H1 (cell line): ENCODE measurements around the gene SMAD7. TPM values are rescaled to one million over a fixed set of nuclear protein-coding genes. Genes with fewer than 3 reads are reported as not detected.

Experiments used
- JUN ChIP-seq: IDR thresholded peaks from 2 replicates; pipeline ENCODE4 v1.6.1; 2011; ENCODE audit warnings: low read depth, mild to moderate bottlenecking, improper control_type of control experiment, low read length
- MAFK ChIP-seq: IDR thresholded peaks from 2 replicates; pipeline ENCODE4 v1.6.1; 2012; ENCODE audit warnings: low read depth, mild to moderate bottlenecking, improper control_type of control experiment, low read length
- NANOG ChIP-seq: IDR thresholded peaks from 2 replicates; pipeline ENCODE4 v1.6.1; 2011; ENCODE audit warnings: low read length, low read depth, mild to moderate bottlenecking, inconsistent platforms; ENCODE audit not compliant: insufficient read depth, poor library complexity, severe bottlenecking
- RFX5 ChIP-seq: IDR thresholded peaks from 2 replicates; pipeline ENCODE4 v1.6.1; 2011; ENCODE audit warnings: low read depth, low read length, improper control_type of control experiment, borderline replicate concordance
- polyA plus RNA-seq, 7 experiments: library from polyadenylated mRNA; depleted of rRNA in 3 of 7; stranded (reverse) in 5 of 7; unstranded in 2 of 7; fragments of >200 nt in 5 of 7; fragments of 200-250 nt in 2 of 7; gene quantifications; 1 replicate in 5 of 7; 2 replicates in 1 of 7; 4 replicates in 1 of 7; pipeline versions ENCODE4 v1.2.1 to v1.2.3, GENCODE V29; 2011 to 2013; ENCODE audit warnings: missing spikeins in 2 of 7, mixed read lengths in 2 of 7
- total RNA-seq: library from RNA; stranded (reverse); fragmentation: NEBNext Ultra II Directional; extraction: Animal tissue kit (Norgen Biotek cat#: 25700); gene quantifications from 2 replicates; pipeline ENCODE4 v1.2.1, GENCODE V29; 2021
- TF ChIP-seq, protein P1 (sequence below): fragments of 300-600 bp; sonication (generic); IDR thresholded peaks from 2 replicates; pipeline ENCODE4 v1.7.1; 2012; ENCODE audit warnings: low read length, moderate library complexity, mild to moderate bottlenecking, inconsistent platforms; ENCODE audit not compliant: insufficient replicate concordance

SMAD7 gene
- total and polyA plus RNA-seq, 2 of the 8 experiments (the other 6 are each of a cell fraction or from before 2014, with no cell fraction given): 6.5 to 15.5 TPM

GRCh38 chr18:48977914-48978313 lies 27.1 kb upstream of the SMAD7 start (continued):
- no peak for TF ChIP-seq NANOG
- TF ChIP-seq JUN: no peak
- no peak for TF ChIP-seq MAFK
- TF ChIP-seq, protein P1, sequence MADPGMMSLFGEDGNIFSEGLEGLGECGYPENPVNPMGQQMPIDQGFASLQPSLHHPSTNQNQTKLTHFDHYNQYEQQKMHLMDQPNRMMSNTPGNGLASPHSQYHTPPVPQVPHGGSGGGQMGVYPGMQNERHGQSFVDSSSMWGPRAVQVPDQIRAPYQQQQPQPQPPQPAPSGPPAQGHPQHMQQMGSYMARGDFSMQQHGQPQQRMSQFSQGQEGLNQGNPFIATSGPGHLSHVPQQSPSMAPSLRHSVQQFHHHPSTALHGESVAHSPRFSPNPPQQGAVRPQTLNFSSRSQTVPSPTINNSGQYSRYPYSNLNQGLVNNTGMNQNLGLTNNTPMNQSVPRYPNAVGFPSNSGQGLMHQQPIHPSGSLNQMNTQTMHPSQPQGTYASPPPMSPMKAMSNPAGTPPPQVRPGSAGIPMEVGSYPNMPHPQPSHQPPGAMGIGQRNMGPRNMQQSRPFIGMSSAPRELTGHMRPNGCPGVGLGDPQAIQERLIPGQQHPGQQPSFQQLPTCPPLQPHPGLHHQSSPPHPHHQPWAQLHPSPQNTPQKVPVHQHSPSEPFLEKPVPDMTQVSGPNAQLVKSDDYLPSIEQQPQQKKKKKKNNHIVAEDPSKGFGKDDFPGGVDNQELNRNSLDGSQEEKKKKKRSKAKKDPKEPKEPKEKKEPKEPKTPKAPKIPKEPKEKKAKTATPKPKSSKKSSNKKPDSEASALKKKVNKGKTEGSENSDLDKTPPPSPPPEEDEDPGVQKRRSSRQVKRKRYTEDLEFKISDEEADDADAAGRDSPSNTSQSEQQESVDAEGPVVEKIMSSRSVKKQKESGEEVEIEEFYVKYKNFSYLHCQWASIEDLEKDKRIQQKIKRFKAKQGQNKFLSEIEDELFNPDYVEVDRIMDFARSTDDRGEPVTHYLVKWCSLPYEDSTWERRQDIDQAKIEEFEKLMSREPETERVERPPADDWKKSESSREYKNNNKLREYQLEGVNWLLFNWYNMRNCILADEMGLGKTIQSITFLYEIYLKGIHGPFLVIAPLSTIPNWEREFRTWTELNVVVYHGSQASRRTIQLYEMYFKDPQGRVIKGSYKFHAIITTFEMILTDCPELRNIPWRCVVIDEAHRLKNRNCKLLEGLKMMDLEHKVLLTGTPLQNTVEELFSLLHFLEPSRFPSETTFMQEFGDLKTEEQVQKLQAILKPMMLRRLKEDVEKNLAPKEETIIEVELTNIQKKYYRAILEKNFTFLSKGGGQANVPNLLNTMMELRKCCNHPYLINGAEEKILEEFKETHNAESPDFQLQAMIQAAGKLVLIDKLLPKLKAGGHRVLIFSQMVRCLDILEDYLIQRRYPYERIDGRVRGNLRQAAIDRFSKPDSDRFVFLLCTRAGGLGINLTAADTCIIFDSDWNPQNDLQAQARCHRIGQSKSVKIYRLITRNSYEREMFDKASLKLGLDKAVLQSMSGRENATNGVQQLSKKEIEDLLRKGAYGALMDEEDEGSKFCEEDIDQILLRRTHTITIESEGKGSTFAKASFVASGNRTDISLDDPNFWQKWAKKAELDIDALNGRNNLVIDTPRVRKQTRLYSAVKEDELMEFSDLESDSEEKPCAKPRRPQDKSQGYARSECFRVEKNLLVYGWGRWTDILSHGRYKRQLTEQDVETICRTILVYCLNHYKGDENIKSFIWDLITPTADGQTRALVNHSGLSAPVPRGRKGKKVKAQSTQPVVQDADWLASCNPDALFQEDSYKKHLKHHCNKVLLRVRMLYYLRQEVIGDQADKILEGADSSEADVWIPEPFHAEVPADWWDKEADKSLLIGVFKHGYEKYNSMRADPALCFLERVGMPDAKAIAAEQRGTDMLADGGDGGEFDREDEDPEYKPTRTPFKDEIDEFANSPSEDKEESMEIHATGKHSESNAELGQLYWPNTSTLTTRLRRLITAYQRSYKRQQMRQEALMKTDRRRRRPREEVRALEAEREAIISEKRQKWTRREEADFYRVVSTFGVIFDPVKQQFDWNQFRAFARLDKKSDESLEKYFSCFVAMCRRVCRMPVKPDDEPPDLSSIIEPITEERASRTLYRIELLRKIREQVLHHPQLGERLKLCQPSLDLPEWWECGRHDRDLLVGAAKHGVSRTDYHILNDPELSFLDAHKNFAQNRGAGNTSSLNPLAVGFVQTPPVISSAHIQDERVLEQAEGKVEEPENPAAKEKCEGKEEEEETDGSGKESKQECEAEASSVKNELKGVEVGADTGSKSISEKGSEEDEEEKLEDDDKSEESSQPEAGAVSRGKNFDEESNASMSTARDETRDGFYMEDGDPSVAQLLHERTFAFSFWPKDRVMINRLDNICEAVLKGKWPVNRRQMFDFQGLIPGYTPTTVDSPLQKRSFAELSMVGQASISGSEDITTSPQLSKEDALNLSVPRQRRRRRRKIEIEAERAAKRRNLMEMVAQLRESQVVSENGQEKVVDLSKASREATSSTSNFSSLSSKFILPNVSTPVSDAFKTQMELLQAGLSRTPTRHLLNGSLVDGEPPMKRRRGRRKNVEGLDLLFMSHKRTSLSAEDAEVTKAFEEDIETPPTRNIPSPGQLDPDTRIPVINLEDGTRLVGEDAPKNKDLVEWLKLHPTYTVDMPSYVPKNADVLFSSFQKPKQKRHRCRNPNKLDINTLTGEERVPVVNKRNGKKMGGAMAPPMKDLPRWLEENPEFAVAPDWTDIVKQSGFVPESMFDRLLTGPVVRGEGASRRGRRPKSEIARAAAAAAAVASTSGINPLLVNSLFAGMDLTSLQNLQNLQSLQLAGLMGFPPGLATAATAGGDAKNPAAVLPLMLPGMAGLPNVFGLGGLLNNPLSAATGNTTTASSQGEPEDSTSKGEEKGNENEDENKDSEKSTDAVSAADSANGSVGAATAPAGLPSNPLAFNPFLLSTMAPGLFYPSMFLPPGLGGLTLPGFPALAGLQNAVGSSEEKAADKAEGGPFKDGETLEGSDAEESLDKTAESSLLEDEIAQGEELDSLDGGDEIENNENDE: no peak
- TF ChIP-seq RFX5: no peak
